ENCODE data around the gene MAML2. TPM values are rescaled to one million over a fixed set of nuclear protein-coding genes. Genes with fewer than 3 reads are reported as not detected.

Gene MAML2
- total and polyA plus RNA-seq, 2 of the 8 experiments (the other 6 are each of a cell fraction or from before 2014, with no cell fraction given): 3.8 to 6.6 TPM

GRCh38 chr11:96197103-96197502, 145.9 kb downstream of the MAML2 start:
- no peak overlapping the region for H2AK5ac ChIP-seq (ENCODE audit: low read depth, low read length)
- no peak overlapping the region for H2BK20ac ChIP-seq (ENCODE audit: low read length)
- 0 out of 2 replicates have a peak overlapping the region, but pooled peaks have one; percentile 35 for H2BK5ac ChIP-seq (ENCODE audit: low read depth, low read length)
- H3K9me3 ChIP-seq (ENCODE audit: insufficient read depth in 2 of 2, low read depth in 1 of 2, low read length in 1 of 2): no peaks in the 10 kb centered on the region
- no peak overlapping the region for H3K14ac ChIP-seq (ENCODE audit: insufficient read length)
- FAIRE-seq: no peak
- no peak overlapping the region for H3K56ac ChIP-seq (replicated peaks; ENCODE audit: insufficient read length, low read depth, low read length)
- H3K23me2 ChIP-seq (ENCODE audit: low read depth, low read length): no peaks in the 10 kb centered on the region
- no peaks in the 10 kb centered on the region for H3K36me3 ChIP-seq (ENCODE audit: control insufficient read depth in 2 of 4, insufficient read depth in 4 of 4, low read length in 3 of 4)
- H4K20me1 ChIP-seq (replicated peaks in 1 of 2; ENCODE audit: control insufficient read depth in 1 of 2, insufficient read depth in 2 of 2, low read length in 2 of 2): no peaks in the 10 kb centered on the region
- H3K23ac ChIP-seq (ENCODE audit: insufficient read length): no peak overlapping the region
- H2AFZ ChIP-seq (ENCODE audit: low read length): no peak overlapping the region
- no peaks in the 10 kb centered on the region for H3K79me2 ChIP-seq (ENCODE audit: control insufficient read depth in 1 of 2, insufficient read depth in 2 of 2, low read length in 2 of 2)
- H3K9ac ChIP-seq (replicated peaks in 1 of 4; ENCODE audit: extremely low read depth in 1 of 4, low read depth in 3 of 4, low read length in 3 of 4): no peak overlapping the region
- no peaks in the 10 kb centered on the region for H3K27me3 ChIP-seq (replicated peaks in 1 of 4; ENCODE audit: control insufficient read depth in 3 of 4, extremely low read depth in 1 of 4, insufficient read depth in 3 of 4, low read length in 3 of 4)
- no peak overlapping the region for H3K27ac ChIP-seq (ENCODE audit: low read depth, low read length)
- H2BK120ac ChIP-seq (replicated peaks; ENCODE audit: low read depth, low read length): no peak overlapping the region
- H3K4me2 ChIP-seq (ENCODE audit: insufficient read depth in 1 of 2, low read depth in 2 of 2, low read length in 2 of 2): peak overlapping the region in 1 of 2 experiments; percentile 28; a peak in 1 of 4 replicates
- H3K4me1 ChIP-seq (replicated peaks in 1 of 4; ENCODE audit: control insufficient read depth in 3 of 4, insufficient read depth in 4 of 4, low read length in 3 of 4): peaks cover 0 to 11% (median 5%) of the 10 kb centered on the region in 4 experiments; a peak in 3 of 7 replicates
- H2BK15ac ChIP-seq (ENCODE audit: low read length): no peak overlapping the region
- CTCF ChIA-PET (ENCODE audit: partially characterized antibody): interaction anchor here (1.2 kb wide), 1 partner anchor 217 kb away, joined by 3 read pairs; no protein-coding TSS in a partner anchor
- no peak overlapping the region for H4K91ac ChIP-seq (replicated peaks; ENCODE audit: insufficient read length, low read length)
- H4K5ac ChIP-seq (ENCODE audit: insufficient read length, low read depth, low read length): no peak overlapping the region
- H3K4me3 ChIP-seq (ENCODE audit: extremely low read depth in 1 of 4, insufficient read depth in 2 of 4, low read depth in 3 of 4, low read length in 4 of 4): no peak overlapping the region
- no peak overlapping the region for H3K4ac ChIP-seq (replicated peaks; ENCODE audit: insufficient read length, low read depth, low read length)
- peak overlapping the region; percentile 65; the same call in 1 of the 2 replicates for H2BK12ac ChIP-seq (ENCODE audit: low read depth, low read length)
- no peak overlapping the region for H3K18ac ChIP-seq (ENCODE audit: extremely low read depth, low read length)
- no peaks in the 10 kb centered on the region for H3K79me1 ChIP-seq (ENCODE audit: low read depth, low read length)
- POLR2A ChIA-PET (ENCODE audit: partially characterized antibody): interaction anchor here (0.9 to 3.5 kb wide), 4 partner anchors 11 to 46 kb away, joined by 3 to 12 read pairs (median 3); no protein-coding TSS in a partner anchor
- WGBS, 2 experiments (ENCODE audit: extremely low coverage in 1 of 2, insufficient coverage in 1 of 2, insufficient read length in 1 of 2, insufficient replicate concordance in 2 of 2, low coverage in 1 of 2, low lambda C conversion rate in 2 of 2, missing lambda C conversion rate in 1 of 2): 82% methylated on average over 1 of the region's 1 CpG; no CpG with 5 or more reads in 1 of the 2 experiments
- no peak overlapping the region for H4K8ac ChIP-seq (ENCODE audit: extremely low read depth, insufficient read depth, low read length)
- DNase-seq (ENCODE audit: low read depth in 1 of 2, low spot score in 2 of 2): no peak
- TF ChIP-seq CHD2 (IDR thresholded peaks at IDR 0.05; ENCODE audit: low read length) (no peak), TCF12 (IDR thresholded peaks at IDR 0.05; ENCODE audit: low read depth, low read length) (no peak), CTBP2 (IDR thresholded peaks at IDR 0.05; ENCODE audit: borderline replicate concordance, insufficient read depth, insufficient read length, low read length) (no peak), HDAC2 (IDR thresholded peaks at IDR 0.05; ENCODE audit: borderline replicate concordance in 1 of 2, low read depth in 2 of 2, low read length in 2 of 2) (no peak), YY1 (IDR thresholded peaks at IDR 0.05; ENCODE audit: low read depth, low read length) (no peak), CREB1 (IDR thresholded peaks at IDR 0.05) (no peak), RAD21 (IDR thresholded peaks at IDR 0.05 in 1 of 2, conservative IDR thresholded peaks at IDR 0.05 in 1 of 2; ENCODE audit: low read depth in 2 of 2, low read length in 2 of 2) (no peak)
